Keratinocyte (primary cell): ENCODE results near the gene TMEM181. TPM values are rescaled to one million over a fixed set of nuclear protein-coding genes. Genes with fewer than 3 reads are reported as not detected.

Experiments used
- DNase-seq: peaks from one replicate; pipeline ENCODE4 v3.0.0-alpha.2; 2011; ENCODE audit warnings: low read depth, missing footprints, low spot score
- FAIRE-seq: peaks from 2 replicates; lab custom pipeline; 2011; peaks lifted over from hg19 to GRCh38; lab: Jason Lieb, UNC
- H2AFZ ChIP-seq: 2 replicates; pipeline ENCODE4 v1.6.0; 2012; ENCODE audit warnings: low read length, control low read depth, inconsistent platforms; ENCODE audit not compliant: control insufficient read depth
- H3K27ac ChIP-seq: 2 replicates; pipeline ENCODE4 v1.5.1; 2011; ENCODE audit warnings: low read length; ENCODE audit not compliant: control insufficient read depth, insufficient read depth
- H3K27me3 ChIP-seq: 3 replicates; pipeline ENCODE4 v1.6.0; 2011; ENCODE audit warnings: low read length; ENCODE audit not compliant: control insufficient read depth, insufficient read depth; ENCODE audit errors: extremely low read depth
- H3K36me3 ChIP-seq, 2 experiments: 2 replicates in 1 of 2; 3 replicates in 1 of 2; pipeline ENCODE4 v1.5.1; 2011; ENCODE audit warnings: low read length in 2 of 2, mild to moderate bottlenecking in 1 of 2; ENCODE audit not compliant: control insufficient read depth in 2 of 2, insufficient read depth in 2 of 2; ENCODE audit errors: extremely low read depth in 1 of 2
- H3K4me1 ChIP-seq: 3 replicates; pipeline ENCODE4 v1.5.1; 2011; ENCODE audit warnings: low read length; ENCODE audit not compliant: control insufficient read depth, insufficient read depth; ENCODE audit errors: extremely low read depth
- H3K4me2 ChIP-seq: 3 replicates; pipeline ENCODE4 v1.6.0; 2011; ENCODE audit warnings: low read depth, low read length; ENCODE audit not compliant: control insufficient read depth, insufficient read depth; ENCODE audit errors: extremely low read depth
- H3K4me3 ChIP-seq, 3 experiments: fragments of 200-600 bp in 1 of 3; sonication (generic) in 1 of 3; 2 replicates in 2 of 3; 3 replicates in 1 of 3; pipeline ENCODE4 v1.5.1; 2011 to 2016; ENCODE audit warnings: low read length in 3 of 3, mild to moderate bottlenecking in 3 of 3, control low read depth in 2 of 3, inconsistent platforms in 1 of 3, low read depth in 1 of 3, mixed read lengths in 1 of 3, mixed run types in 1 of 3, moderate library complexity in 1 of 3; ENCODE audit not compliant: control insufficient read depth in 2 of 3, insufficient read depth in 2 of 3; ENCODE audit errors: extremely low read depth in 1 of 3
- H3K79me2 ChIP-seq: 2 replicates; pipeline ENCODE4 v1.6.0; 2012; ENCODE audit warnings: low read length; ENCODE audit not compliant: control insufficient read depth, insufficient read depth
- H3K9ac ChIP-seq: 3 replicates; pipeline ENCODE4 v1.6.0; 2011; ENCODE audit warnings: low read length; ENCODE audit not compliant: control insufficient read depth, insufficient read depth; ENCODE audit errors: extremely low read depth
- H3K9me1 ChIP-seq: 3 replicates; pipeline ENCODE4 v1.6.0; 2011; ENCODE audit warnings: low read length; ENCODE audit not compliant: control insufficient read depth, insufficient read depth; ENCODE audit errors: extremely low read depth
- H3K9me3 ChIP-seq: 2 replicates; pipeline ENCODE4 v1.5.1; 2012; ENCODE audit warnings: low read depth, low read length; ENCODE audit not compliant: control insufficient read depth
- H4K20me1 ChIP-seq: 3 replicates; pipeline ENCODE4 v1.6.0; 2011; ENCODE audit warnings: low read length; ENCODE audit not compliant: control insufficient read depth, insufficient read depth; ENCODE audit errors: extremely low read depth
- EZH2 ChIP-seq: IDR thresholded peaks from one replicate; pipeline ENCODE4 v1.6.1; 2012; ENCODE audit warnings: inconsistent platforms, mild to moderate bottlenecking, low read length, moderate library complexity
- dilution Hi-C: fragments of 300-500 bp; cut with MboI; formaldehyde crosslinking; loops from one replicate; pipeline ENCODE4 v1.7.0; 2020; ENCODE audit warnings: low sequenced_read_pairs; ENCODE audit not compliant: extremely low pct_ligation_motif_present
- polyA plus RNA-seq, 5 experiments: library from polyadenylated mRNA; depleted of rRNA in 3 of 5; stranded (reverse) in 3 of 5; stranded (forward) in 1 of 5; unstranded in 1 of 5; fragments of >200 nt; gene quantifications; 1 replicate in 1 of 5; 2 replicates in 3 of 5; 3 replicates in 1 of 5; pipeline versions ENCODE4 v1.2.1 to v1.2.3, GENCODE V29; 2011 to 2012; ENCODE audit warnings: missing spikeins in 2 of 5, low read depth in 1 of 5, low replicate concordance in 1 of 5
- TF ChIP-seq, protein P1 (sequence below), 3 experiments: IDR thresholded peaks in 1 of 3; conservative IDR thresholded peaks in 1 of 3; optimal IDR thresholded peaks in 1 of 3; 2 replicates in 2 of 3; 3 replicates in 1 of 3; pipeline versions ENCODE3 to v1.5.1; 2011; ENCODE audit warnings: low read length in 3 of 3, mild to moderate bottlenecking in 3 of 3, moderate library complexity in 2 of 3, control low read depth in 1 of 3, inconsistent platforms in 1 of 3; ENCODE audit not compliant: insufficient read depth in 2 of 3; ENCODE audit errors: extremely low read depth in 1 of 3

Gene TMEM181
- polyA plus RNA-seq, 1 donor (not counting 4 experiments of a cell fraction or from before 2014, with no cell fraction given) = 31.9 TPM

DNA sequence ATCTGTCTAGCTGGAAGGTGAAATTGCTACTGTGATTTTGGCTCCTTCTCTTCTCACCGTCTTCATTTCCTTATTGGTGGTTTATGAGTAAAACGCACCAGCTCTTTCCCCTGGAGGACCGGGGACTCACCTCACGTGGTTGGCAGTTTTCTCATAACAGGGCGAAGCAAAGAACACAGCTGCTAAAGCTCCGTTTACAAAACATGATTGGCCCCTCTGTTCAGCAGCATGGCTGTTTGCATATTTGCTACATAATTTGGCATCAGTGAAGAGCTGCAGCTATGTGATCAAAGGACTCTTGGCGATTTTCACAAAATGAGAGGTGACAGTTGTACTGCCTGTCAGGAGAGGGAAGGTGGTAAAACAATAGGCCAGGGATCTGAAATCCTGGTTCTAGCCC is 20.5 kb upstream of the TMEM181 start:
- Histone ChIP-seq H3K27me3 (peaks cover 42% of the 10 kb centered on the region), H3K4me2 (no peak overlapping the region), H3K4me3 (no peak overlapping the region), H2AFZ (no peak overlapping the region), H3K79me2 (no peaks in the 10 kb centered on the region), H3K36me3 (no peaks in the 10 kb centered on the region), H3K9me1 (no peaks in the 10 kb centered on the region), H3K9me3 (no peaks in the 10 kb centered on the region), H3K9ac (no peak overlapping the region), H3K4me1 (no peaks in the 10 kb centered on the region), H4K20me1 (no peaks in the 10 kb centered on the region), H3K27ac (no peak overlapping the region)
- dilution Hi-C loops = no loop called here
- DNase-seq (no peak), FAIRE-seq (no peak)
- TF ChIP-seq, protein P1, sequence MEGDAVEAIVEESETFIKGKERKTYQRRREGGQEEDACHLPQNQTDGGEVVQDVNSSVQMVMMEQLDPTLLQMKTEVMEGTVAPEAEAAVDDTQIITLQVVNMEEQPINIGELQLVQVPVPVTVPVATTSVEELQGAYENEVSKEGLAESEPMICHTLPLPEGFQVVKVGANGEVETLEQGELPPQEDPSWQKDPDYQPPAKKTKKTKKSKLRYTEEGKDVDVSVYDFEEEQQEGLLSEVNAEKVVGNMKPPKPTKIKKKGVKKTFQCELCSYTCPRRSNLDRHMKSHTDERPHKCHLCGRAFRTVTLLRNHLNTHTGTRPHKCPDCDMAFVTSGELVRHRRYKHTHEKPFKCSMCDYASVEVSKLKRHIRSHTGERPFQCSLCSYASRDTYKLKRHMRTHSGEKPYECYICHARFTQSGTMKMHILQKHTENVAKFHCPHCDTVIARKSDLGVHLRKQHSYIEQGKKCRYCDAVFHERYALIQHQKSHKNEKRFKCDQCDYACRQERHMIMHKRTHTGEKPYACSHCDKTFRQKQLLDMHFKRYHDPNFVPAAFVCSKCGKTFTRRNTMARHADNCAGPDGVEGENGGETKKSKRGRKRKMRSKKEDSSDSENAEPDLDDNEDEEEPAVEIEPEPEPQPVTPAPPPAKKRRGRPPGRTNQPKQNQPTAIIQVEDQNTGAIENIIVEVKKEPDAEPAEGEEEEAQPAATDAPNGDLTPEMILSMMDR (optimal IDR thresholded peaks at IDR 0.05 in 1 of 3, IDR thresholded peaks at IDR 0.05 in 1 of 3, conservative IDR thresholded peaks at IDR 0.05 in 1 of 3; ENCODE audit: extremely low read depth in 1 of 3, insufficient read depth in 2 of 3, low read length in 3 of 3) = no peak
- TF ChIP-seq EZH2 = no peak

DNA sequence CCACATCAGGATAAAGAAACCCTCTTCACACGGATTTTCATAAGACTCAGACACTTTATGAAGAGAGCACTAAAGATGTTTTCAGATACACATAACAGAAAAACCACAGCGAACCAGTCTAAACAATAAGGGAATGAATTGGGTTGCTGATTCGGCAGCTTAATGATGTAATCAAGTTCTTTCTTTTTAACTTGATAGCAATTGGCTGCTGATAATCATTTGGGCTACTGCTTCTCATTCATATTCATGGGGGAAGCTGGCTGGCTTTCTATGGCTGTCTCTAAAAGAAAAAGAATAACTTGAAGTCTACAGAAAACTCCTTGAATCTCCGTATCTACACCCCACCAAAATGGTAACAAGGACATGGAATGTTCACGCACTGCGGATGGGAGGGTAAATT is 20.0 kb upstream of the TMEM181 start:
- Histone ChIP-seq H3K4me3 (no peak overlapping the region), H3K9me3 (no peaks in the 10 kb centered on the region), H2AFZ (no peak overlapping the region), H3K36me3 (no peaks in the 10 kb centered on the region), H3K79me2 (no peaks in the 10 kb centered on the region), H3K27me3 (peaks cover 43% of the 10 kb centered on the region), H3K27ac (no peak overlapping the region), H4K20me1 (no peaks in the 10 kb centered on the region), H3K4me1 (no peaks in the 10 kb centered on the region), H3K9ac (no peak overlapping the region), H3K9me1 (no peaks in the 10 kb centered on the region), H3K4me2 (no peak overlapping the region)
- FAIRE-seq (no peak), DNase-seq (no peak)
- dilution Hi-C loops = no loop called here
- no peak for TF ChIP-seq EZH2
- TF ChIP-seq, protein P1 (optimal IDR thresholded peaks at IDR 0.05 in 1 of 3, IDR thresholded peaks at IDR 0.05 in 1 of 3, conservative IDR thresholded peaks at IDR 0.05 in 1 of 3; ENCODE audit: extremely low read depth in 1 of 3, insufficient read depth in 2 of 3, low read length in 3 of 3) = no peak
